Hepatocyte (in vitro differentiated cells): ENCODE data around the gene GLI1. TPM values are rescaled to one million over a fixed set of nuclear protein-coding genes. Genes with fewer than 3 reads are reported as not detected.
A peak's percentile ranks its signal among the peaks of the same experiment; 100 is the strongest.

Source experiments
- DNase-seq: peaks from one replicate; pipeline ENCODE4 v3.0.0-alpha.2; 2016; ENCODE audit warnings: low spot score
- H2AFZ ChIP-seq: fragments of 200-600 bp; sonication (generic); 2 replicates; pipeline ENCODE4 v1.6.0; 2016; ENCODE audit warnings: antibody characterized with exemption, mild to moderate bottlenecking
- H3K27ac ChIP-seq: fragments of 200-600 bp; sonication (generic); 2 replicates; pipeline ENCODE4 v1.5.1; 2016; ENCODE audit warnings: mild to moderate bottlenecking
- H3K27me3 ChIP-seq: fragments of 200-600 bp; sonication (generic); 2 replicates; pipeline ENCODE4 v1.6.1; 2016
- H3K36me3 ChIP-seq: fragments of 200-600 bp; sonication (generic); replicated peaks from 2 replicates; pipeline ENCODE4 v1.5.1; 2016; ENCODE audit warnings: low read depth; ENCODE audit not compliant: insufficient read depth
- H3K4me1 ChIP-seq: fragments of 200-600 bp; sonication (generic); 2 replicates; pipeline ENCODE4 v1.5.1; 2016; ENCODE audit warnings: mild to moderate bottlenecking, moderate library complexity; ENCODE audit not compliant: insufficient read depth
- H3K4me2 ChIP-seq: fragments of 200-600 bp; sonication (generic); 2 replicates; pipeline ENCODE4 v1.6.0; 2016
- H3K4me3 ChIP-seq: fragments of 200-600 bp; sonication (generic); 2 replicates; pipeline ENCODE4 v1.5.1; 2016; ENCODE audit warnings: mild to moderate bottlenecking
- H3K79me2 ChIP-seq: fragments of 200-600 bp; sonication (generic); 2 replicates; pipeline ENCODE4 v1.6.0; 2017; ENCODE audit warnings: mild to moderate bottlenecking
- H3K9me2 ChIP-seq: fragments of 200-600 bp; sonication (generic); replicated peaks from 2 replicates; pipeline ENCODE4 v1.6.0; 2017; ENCODE audit warnings: mild to moderate bottlenecking; ENCODE audit not compliant: insufficient read depth
- H3K9me3 ChIP-seq: fragments of 200-600 bp; sonication (generic); 2 replicates; pipeline ENCODE4 v1.5.1; 2016; ENCODE audit warnings: low read depth, mild to moderate bottlenecking
- H4K20me1 ChIP-seq: fragments of 200-600 bp; sonication (generic); 2 replicates; pipeline ENCODE4 v1.6.0; 2016; ENCODE audit warnings: mild to moderate bottlenecking; ENCODE audit not compliant: insufficient read depth, poor library complexity, severe bottlenecking
- CTCF ChIP-seq: fragments of 200-600 bp; sonication (generic); IDR thresholded peaks from 2 replicates; pipeline ENCODE4 v1.5.1; 2016; ENCODE audit warnings: antibody characterized with exemption, mild to moderate bottlenecking; ENCODE audit not compliant: poor library complexity
- EZH2 ChIP-seq: fragments of 200-600 bp; sonication (generic); IDR thresholded peaks from 2 replicates; pipeline ENCODE4 v1.6.1; 2016; ENCODE audit warnings: antibody characterized with exemption, mild to moderate bottlenecking, borderline replicate concordance
- EZH2phosphoT487 ChIP-seq: fragments of 200-600 bp; sonication (generic); IDR thresholded peaks from one replicate; pipeline ENCODE4 v1.6.1; 2018; ENCODE audit warnings: antibody characterized with exemption, mild to moderate bottlenecking, low read depth, moderate library complexity; ENCODE audit not compliant: unreplicated experiment, severe bottlenecking
- WGBS: methylation state at CpG from one replicate; pipeline ENCODE4 v1.1.6; 2016; ENCODE audit warnings: low lambda C conversion rate; ENCODE audit errors: missing lambda C conversion rate; 5-methylcytosine and 5-hydroxymethylcytosine counted together
- polyA plus RNA-seq: library from polyadenylated mRNA; unstranded; fragments of >200 nt; fragmentation: Nextera tagmentation; extraction: Ambion mirVana; gene quantifications from 2 replicates; pipeline ENCODE4 v1.2.1, GENCODE V29; 2016
- total RNA-seq: library from RNA; depleted of rRNA; stranded (reverse); fragments of >200 nt; gene quantifications from 2 replicates; pipeline ENCODE4 v1.2.3, GENCODE V29; 2014

GLI1 gene
- total and polyA plus RNA-seq, 2 experiments from 2014 or later, result 6.0 to 7.6 TPM

- TF ChIP-seq CTCF, result peak; percentile 34
- TF ChIP-seq EZH2phosphoT487, result no peak
- no peaks in the 10 kb centered on the region for H3K27me3 ChIP-seq
- 14% methylated on average over 46 of the region's 47 CpGs for WGBS
- peaks cover 27% of the 10 kb centered on the region for H3K79me2 ChIP-seq
- H3K9me3 ChIP-seq, result no peaks in the 10 kb centered on the region
- peak; percentile 97 for DNase-seq
- no peaks in the 10 kb centered on the region for H3K9me2 ChIP-seq
- H3K4me2 ChIP-seq, result peak within 1 kb of the TSS; percentile 87
- H3K4me3 ChIP-seq, result peak within 1 kb of the TSS; percentile 39
- H3K27ac ChIP-seq, result peak within 1 kb of the TSS; percentile 42
- peak within 1 kb of the TSS; percentile 36 for H2AFZ ChIP-seq
- no peaks in the 10 kb centered on the region for H3K36me3 ChIP-seq
- peaks cover 11% of the 10 kb centered on the region for H3K4me1 ChIP-seq
- peaks cover 2% of the 10 kb centered on the region for H4K20me1 ChIP-seq
These were observed 28.2 kb downstream of the GLI1 start, which contains the start of gene MARS1 for GRCh38 chr12:57487597-57488401. Gene MARS1, plus strand, starts transcription at chr12:57488068. Its CDS starts 23 bp downstream, at chr12:57488091.

- WGBS, result 30% methylated on average over 11 of the region's 11 CpGs
- H2AFZ ChIP-seq, result peak overlapping the region; percentile 35
These were observed 29.0 kb downstream of the GLI1 start for GRCh38 chr12:57488402-57489156.

GRCh38 chr12:57489157-57489641 is 29.6 kb downstream of the GLI1 start:
- WGBS, result 91% methylated on average over 5 of the region's 5 CpGs
- Histone ChIP-seq H3K4me1 (peaks cover 11% of the 10 kb centered on the region), H2AFZ (no peak overlapping the region), H3K4me2 (peak overlapping the region; percentile 87), H3K27me3 (no peaks in the 10 kb centered on the region), H3K9me3 (no peaks in the 10 kb centered on the region), H3K9me2 (no peaks in the 10 kb centered on the region), H4K20me1 (peaks cover 2% of the 10 kb centered on the region), H3K79me2 (peaks cover 27% of the 10 kb centered on the region), H3K4me3 (peak overlapping the region; percentile 39), H3K36me3 (no peaks in the 10 kb centered on the region), H3K27ac (no peak overlapping the region)
- DNase-seq, result no peak
- TF ChIP-seq CTCF (no peak), EZH2phosphoT487 (no peak), EZH2 (no peak)

More at GRCh38 chr12:57488402-57489156, 29.0 kb downstream of the GLI1 start:
- no peak for TF ChIP-seq EZH2phosphoT487
- Histone ChIP-seq H3K4me1 (peaks cover 11% of the 10 kb centered on the region), H3K27ac (peak overlapping the region; percentile 42), H4K20me1 (peaks cover 2% of the 10 kb centered on the region), H3K27me3 (no peaks in the 10 kb centered on the region), H3K79me2 (peaks cover 27% of the 10 kb centered on the region), H3K9me3 (no peaks in the 10 kb centered on the region), H3K36me3 (no peaks in the 10 kb centered on the region), H3K4me2 (peak overlapping the region; percentile 87), H3K4me3 (peak overlapping the region; percentile 39), H3K9me2 (no peaks in the 10 kb centered on the region)
- no peak for DNase-seq
